ENCODE results near the gene HIVEP3.

- TF ChIP-seq EZH2 (IDR thresholded peaks at IDR 0.05), result no peak
- TF ChIP-seq POLR2AphosphoS5 (IDR thresholded peaks at IDR 0.05; ENCODE audit: borderline replicate concordance, low read depth, low read length), result no peak
These were observed 200.2 kb downstream of the HIVEP3 start for GRCh38 chr1:41718497-41718896.
